NCI-H460 (cell line): ENCODE measurements around the gene GPR132. TPM values are rescaled to one million over a fixed set of nuclear protein-coding genes. Genes with fewer than 3 reads are reported as not detected.
"Not testable (repeated sequence)": the region's sequence is repeated elsewhere in the genome, so short reads cannot be mapped to it uniquely, and the experiment has no call there.

ENCODE experiments used
- DNase-seq: peaks from one replicate; pipeline ENCODE4 v3.0.0-alpha.2; 2016; ENCODE audit warnings: low read depth; ENCODE audit errors: extremely low read depth
- polyA plus RNA-seq: library from polyadenylated mRNA; depleted of rRNA; stranded (reverse); fragments of >200 nt; gene quantifications from 2 replicates; pipeline ENCODE4 v1.2.3, GENCODE V29; 2014; cell fraction: nucleus; rRNA removed
- total RNA-seq: library from RNA; depleted of rRNA; stranded (reverse); fragments of >200 nt; shearing (Covaris generic); gene quantifications from 2 replicates; pipeline ENCODE4 v1.2.3, GENCODE V29; 2014; rRNA removed

Gene GPR132
- 0.78 TPM in 1 of 2 replicates, not detected in the other for total RNA-seq
- polyA plus RNA-seq, result 0.18 TPM in 1 of 2 replicates, not detected in the other

- DNase-seq, result no peak
These were observed at the start of gene GPR132 for GRCh38 chr14:105065280-105066228. Gene GPR132, minus strand, starts transcription at chr14:105065430. Its CDS starts 10,010 bp downstream, at chr14:105055420.

- DNase-seq, result not testable (repeated sequence)
These were observed 44.0 kb upstream of the GPR132 start for GRCh38 chr14:105109243-105109642.

DNA sequence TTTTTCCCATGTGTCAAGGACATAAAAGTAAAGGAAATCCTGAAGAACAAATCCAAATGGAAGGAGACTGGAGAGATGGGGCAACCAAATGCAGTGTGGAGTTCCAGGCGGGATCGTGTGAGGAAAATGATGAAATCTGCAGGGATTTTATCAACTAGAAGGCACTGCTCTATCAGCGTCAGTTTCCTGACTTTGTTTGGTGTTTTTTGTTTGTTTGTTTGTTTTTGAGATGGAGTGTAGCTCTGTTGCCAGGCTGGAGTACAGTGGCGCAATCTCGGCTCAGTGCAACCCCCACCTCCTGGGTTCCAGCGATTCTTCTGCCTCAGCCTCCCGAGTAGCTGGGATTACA is 43.3 kb upstream of the GPR132 start:
- no peak for DNase-seq

DNA sequence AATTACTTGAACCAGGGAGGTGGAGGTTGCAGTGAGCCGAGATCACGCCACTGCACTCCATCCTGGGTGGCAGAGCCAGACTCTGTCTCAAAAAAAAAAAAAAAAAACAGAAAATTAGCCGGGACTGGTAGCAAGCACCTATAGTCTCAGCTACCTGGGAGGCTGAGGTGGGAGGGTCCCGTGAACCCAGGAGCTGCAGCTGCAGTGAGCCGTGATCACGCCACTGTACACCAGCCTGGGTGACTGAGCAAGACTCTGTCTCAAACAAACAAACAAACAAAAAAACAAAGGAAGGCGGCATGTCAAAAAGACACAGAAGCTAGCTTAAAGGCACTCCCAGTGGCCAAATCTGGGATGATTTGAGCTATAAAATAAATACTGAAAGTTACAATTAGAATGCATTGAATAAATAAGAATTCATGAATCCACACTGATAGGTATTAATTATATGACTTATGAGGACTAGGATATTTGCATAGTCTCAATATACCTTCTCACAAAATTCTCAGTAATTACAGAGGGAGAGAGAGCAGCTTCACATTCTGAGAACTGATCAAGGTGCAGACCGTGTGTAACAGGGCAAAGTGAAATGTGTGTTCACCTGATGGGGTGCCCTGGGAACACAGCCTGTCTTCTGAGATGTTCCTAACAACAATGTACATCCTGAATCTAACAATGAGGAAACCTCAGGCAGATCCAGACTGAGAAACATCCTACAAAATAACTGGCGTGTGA is 42.7 kb upstream of the GPR132 start:
- no peak for DNase-seq

GRCh38 chr14:105107351-105107750 is 42.1 kb upstream of the GPR132 start:
- no peak for DNase-seq

GRCh38 chr14:105105158-105105557 is 39.9 kb upstream of the GPR132 start:
- DNase-seq, result no peak

DNA sequence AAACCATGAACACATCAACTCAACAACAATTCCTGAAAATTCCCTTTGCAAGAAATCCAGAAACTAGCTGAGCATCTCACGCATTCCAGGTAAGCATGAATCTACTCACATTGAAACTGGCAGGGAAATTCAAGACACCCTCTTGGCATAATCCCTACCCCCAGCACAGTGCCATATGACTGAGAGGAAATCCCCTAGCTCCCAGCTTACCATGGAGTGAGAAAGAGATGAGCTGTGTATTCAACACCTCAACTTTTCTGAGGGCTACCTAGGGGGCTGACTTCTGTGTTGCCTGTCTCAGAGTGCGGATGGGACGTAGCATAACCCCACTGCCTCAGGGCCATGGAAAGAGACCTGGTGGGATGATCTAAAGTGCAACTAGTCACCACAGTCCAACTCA is 37.7 kb upstream of the GPR132 start:
- DNase-seq, result no peak

- DNase-seq, result no peak
These were observed 37.2 kb upstream of the GPR132 start for GRCh38 chr14:105102361-105102870.

GRCh38 chr14:105100910-105101309 is 35.7 kb upstream of the GPR132 start:
- DNase-seq, result no peak

DNA sequence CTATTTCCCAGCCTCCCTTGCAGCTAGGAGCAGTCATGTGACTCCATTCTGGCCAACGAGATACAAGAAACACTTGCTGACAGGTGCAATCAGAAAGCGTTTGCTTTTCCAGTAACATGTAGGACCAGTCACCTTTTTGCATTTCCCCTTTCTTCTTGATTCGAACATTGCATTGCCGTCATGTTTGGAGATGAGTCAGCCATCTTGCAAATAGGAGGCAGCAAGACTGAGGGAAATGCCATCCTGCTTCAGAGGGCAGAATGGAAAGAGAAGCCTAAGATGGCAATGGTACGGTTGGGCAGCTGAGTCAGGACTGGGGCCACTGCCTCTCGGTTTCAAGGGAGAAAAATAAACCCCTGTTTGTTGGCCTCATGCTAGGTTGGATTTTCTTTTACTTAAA is 34.5 kb upstream of the GPR132 start:
- no peak for DNase-seq

DNA sequence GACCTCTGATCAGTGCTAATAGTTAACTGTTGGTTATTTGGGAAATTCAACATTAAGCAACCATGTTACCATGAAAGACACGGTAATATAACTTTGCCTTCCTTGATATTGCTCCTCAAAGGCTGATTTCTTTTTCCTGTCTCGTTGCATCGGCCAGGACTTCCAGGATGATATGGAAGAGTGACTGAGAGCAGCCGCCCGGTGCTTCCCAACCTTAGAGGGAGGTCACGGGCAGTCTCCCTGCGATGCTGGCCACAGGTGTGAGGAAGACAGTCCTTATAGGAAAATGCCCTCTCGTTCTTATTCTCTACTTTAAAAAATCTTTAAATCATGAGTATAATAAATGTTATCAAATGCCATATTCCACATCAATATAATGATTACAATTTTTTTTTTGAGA is 33.1 kb upstream of the GPR132 start:
- no peak for DNase-seq

DNA sequence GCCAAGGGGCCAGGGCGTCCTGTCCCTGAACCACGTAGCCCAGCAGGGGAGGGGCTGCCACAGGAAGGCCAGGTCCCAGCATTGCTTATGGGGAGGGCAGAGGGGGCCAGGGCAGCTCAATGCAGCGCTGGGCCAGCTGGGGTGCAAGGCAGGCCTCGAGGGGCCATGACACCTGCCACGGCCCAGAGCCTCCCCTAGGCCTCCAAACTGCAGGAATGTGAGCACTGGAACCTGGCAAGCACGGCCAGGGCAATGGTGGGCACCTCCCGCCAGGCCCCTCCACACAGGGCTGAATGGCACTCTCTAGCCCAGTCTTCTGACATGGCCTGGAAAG is 32.5 kb upstream of the GPR132 start:
- DNase-seq, result no peak

DNA sequence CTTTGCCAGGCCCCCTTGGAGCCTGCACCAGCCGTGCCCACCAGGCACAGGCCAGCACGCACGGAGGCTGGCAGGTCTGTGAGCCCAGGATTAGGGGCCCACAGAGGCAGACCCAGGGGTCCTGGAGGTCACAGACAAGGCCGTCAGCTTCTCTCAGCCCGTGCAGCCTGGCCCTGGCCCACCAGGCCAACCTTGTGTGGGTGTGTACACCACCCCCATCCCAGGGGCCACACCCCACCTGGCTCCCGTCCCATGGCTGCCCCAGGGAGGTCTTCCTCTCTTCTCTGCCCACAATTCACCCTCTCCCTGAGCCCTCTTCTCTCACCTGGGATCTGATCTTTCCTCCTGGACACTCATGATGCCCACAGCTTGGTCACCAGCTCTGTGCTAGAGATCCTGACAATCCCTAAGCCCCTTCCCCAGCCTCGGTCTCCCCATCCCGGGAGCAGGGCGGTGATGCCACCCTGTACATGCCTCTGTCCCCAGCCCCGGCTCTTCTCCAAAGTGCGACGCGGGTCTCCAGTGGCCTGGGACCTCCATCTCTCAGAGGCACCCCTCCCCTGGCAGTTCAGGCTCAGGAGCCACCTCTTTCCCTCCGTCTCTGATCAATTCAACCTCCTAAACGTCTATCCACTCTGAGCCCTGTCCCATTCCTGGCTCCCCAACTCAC is 31.1 kb upstream of the GPR132 start:
- DNase-seq, result no peak

DNA sequence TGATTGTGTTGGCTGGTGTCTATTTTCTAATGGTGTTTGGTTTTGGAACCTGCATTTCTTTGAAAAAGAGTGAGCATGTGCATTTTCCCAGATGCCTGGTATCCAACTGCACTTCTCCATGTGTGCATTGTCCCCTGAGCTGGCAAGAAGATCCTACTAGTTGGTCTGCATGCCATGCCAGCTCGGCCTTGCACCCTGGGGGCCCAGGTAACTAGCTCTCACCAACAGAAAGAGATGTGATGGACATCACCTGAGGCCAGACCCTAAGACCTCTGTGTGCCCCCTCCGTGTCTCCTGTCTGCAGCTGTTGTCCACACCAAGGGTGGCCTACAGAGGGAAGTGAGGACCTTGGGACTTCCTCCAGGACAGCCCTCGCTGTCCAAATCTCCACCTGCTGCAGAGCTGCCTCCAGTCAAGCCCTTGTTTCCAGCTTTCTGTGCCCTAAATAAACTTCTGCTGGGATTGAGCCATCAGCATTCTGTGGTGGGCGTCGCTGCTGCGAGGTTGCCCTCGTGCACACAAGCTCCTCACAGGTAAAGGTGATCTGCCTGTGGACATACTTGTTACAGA is 30.1 kb upstream of the GPR132 start:
- no peak for DNase-seq

- no peak for DNase-seq
These were observed 29.1 kb upstream of the GPR132 start for GRCh38 chr14:105094193-105094907.

GRCh38 chr14:105093431-105094192 is 28.4 kb upstream of the GPR132 start:
- peak; percentile 72 for DNase-seq

DNA sequence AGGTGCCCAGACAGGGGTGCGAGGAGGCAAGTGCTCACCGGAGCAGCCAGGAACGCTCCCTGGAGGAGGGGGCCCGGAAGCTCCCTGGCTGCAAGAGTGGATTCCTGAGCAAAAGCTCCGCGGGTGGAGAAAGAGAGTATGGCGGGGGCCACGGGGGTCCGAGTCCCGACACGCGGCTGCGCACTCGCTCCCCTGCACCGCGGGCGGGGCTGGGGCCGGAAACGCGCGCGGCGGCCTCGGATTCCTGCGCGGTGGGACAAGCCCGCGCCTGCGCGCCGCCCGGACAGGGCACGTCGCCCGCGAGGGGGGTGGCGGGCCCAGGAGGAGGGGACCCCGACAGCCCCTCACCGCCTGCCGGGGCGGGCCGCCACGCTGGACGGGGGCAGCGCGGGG is 27.8 kb upstream of the GPR132 start:
- DNase-seq, result no peak

DNA sequence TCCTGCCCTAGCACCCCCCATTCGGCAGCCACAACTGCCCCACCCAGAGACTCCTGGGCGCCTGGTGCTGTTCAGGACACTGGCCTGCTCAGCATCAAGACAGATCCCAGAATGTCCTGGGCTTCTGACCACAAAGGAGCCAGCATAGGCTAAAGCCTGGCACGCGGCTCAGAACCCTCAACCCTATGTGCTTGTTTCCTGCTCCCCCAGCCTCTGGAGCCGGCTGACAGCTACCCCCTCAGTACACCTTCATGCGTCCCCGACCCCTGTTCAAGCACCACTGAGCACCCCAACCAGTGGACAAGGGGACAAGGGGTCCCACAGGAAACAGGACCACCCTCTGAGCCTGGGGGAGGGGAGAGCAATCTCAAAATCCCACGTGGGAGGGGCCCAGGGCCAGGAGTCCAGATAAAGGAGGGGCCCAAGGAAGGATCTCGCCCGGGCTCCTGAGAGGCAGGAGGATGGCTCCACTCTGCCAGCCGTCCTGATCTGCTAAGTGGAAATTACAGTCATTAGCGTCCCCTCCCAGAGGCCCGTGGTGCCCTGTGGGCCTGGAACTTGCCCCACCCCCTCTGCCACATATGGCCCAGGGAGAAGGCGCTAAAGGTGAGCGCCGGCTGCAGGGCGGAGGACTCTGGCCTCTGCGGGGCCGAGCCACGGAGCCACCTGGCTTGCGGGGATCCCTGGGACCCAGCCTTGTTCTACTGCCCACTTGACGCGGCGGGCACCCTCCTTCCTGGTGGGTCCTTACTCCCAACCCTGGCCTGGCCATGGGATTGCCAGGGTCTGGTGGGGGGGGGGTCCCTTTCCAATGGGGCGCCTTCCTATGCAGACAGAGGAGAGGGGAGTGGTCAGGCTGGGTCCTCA is 27.2 kb upstream of the GPR132 start:
- DNase-seq, result no peak
